ENCODE results near the gene PNLIPRP1. TPM values are rescaled to one million over a fixed set of nuclear protein-coding genes. Genes with fewer than 3 reads are reported as not detected.

The PNLIPRP1 gene
- total RNA-seq, 1 donor from 2014 or later = not detected

- Mint-ChIP-seq H3K9me3 (ENCODE audit: low read depth) (no peaks in the 10 kb centered on the region), H3K27me3 (peaks cover 52% of the 10 kb centered on the region), H3K4me1 (ENCODE audit: low read depth) (no peaks in the 10 kb centered on the region), H3K4me3 (ENCODE audit: low read depth) (no peak overlapping the region), H3K36me3 (ENCODE audit: insufficient read depth) (no peaks in the 10 kb centered on the region), H3K27ac (no peak overlapping the region)
- TF ChIP-seq CTCF (IDR thresholded peaks at IDR 0.05; ENCODE audit: unreplicated experiment) = no peak
- no peak for DNase-seq (ENCODE audit: low spot score, unreplicated experiment)
Observed at GRCh38 chr10:116598329-116598728, 7.6 kb downstream of the PNLIPRP1 start.

DNA sequence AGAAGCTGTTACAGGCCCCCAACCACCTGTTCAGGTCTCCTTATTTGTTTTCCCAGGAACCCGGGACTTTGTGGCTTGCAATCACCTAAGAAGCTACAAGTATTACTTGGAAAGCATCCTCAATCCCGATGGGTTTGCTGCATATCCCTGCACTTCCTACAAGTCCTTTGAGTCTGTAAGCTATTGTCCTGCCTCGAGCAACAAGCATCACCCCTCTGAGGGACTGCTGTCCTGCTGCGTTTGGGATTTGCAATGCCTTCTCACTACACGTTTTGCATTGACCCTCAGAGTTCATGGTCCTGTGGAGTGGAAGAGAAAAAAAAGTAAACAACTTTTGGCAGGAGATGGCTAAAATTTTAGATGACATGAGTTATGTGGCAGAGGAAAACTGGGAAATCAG is 9.2 kb downstream of the PNLIPRP1 start:
- H3K36me3 Mint-ChIP-seq (ENCODE audit: insufficient read depth) = no peaks in the 10 kb centered on the region
- no peaks in the 10 kb centered on the region for H3K9me3 Mint-ChIP-seq (ENCODE audit: low read depth)
- no peak overlapping the region for H3K27ac Mint-ChIP-seq
- no peak for TF ChIP-seq CTCF (IDR thresholded peaks at IDR 0.05; ENCODE audit: unreplicated experiment)
- H3K4me3 Mint-ChIP-seq (ENCODE audit: low read depth) = no peak overlapping the region
- DNase-seq (ENCODE audit: low spot score, unreplicated experiment) = no peak
- peaks cover 40% of the 10 kb centered on the region for H3K27me3 Mint-ChIP-seq
- no peaks in the 10 kb centered on the region for H3K4me1 Mint-ChIP-seq (ENCODE audit: low read depth)

GRCh38 chr10:116602648-116603400 is 12.1 kb downstream of the PNLIPRP1 start:
- no peak overlapping the region for H3K4me3 Mint-ChIP-seq (ENCODE audit: low read depth)
- H3K27ac Mint-ChIP-seq = no peak overlapping the region
- DNase-seq (ENCODE audit: low spot score, unreplicated experiment) = no peak
- H3K36me3 Mint-ChIP-seq (ENCODE audit: insufficient read depth) = no peaks in the 10 kb centered on the region
- H3K27me3 Mint-ChIP-seq = peaks cover 36% of the 10 kb centered on the region
- no peaks in the 10 kb centered on the region for H3K4me1 Mint-ChIP-seq (ENCODE audit: low read depth)
- H3K9me3 Mint-ChIP-seq (ENCODE audit: low read depth) = no peaks in the 10 kb centered on the region
- no peak for TF ChIP-seq CTCF (IDR thresholded peaks at IDR 0.05; ENCODE audit: unreplicated experiment)

- H3K27me3 Mint-ChIP-seq = peaks cover 28% of the 10 kb centered on the region
- H3K27ac Mint-ChIP-seq = no peak overlapping the region
- peaks cover 2% of the 10 kb centered on the region for H3K4me1 Mint-ChIP-seq (ENCODE audit: low read depth)
- no peak for TF ChIP-seq CTCF (IDR thresholded peaks at IDR 0.05; ENCODE audit: unreplicated experiment)
- no peaks in the 10 kb centered on the region for H3K36me3 Mint-ChIP-seq (ENCODE audit: insufficient read depth)
- no peaks in the 10 kb centered on the region for H3K9me3 Mint-ChIP-seq (ENCODE audit: low read depth)
- DNase-seq (ENCODE audit: low spot score, unreplicated experiment) = no peak
- H3K4me3 Mint-ChIP-seq (ENCODE audit: low read depth) = no peak overlapping the region
Observed at GRCh38 chr10:116606061-116606483, 15.3 kb downstream of the PNLIPRP1 start.

GRCh38 chr10:116607336-116607735 is 16.6 kb downstream of the PNLIPRP1 start:
- DNase-seq (ENCODE audit: low spot score, unreplicated experiment) = no peak
- TF ChIP-seq CTCF (IDR thresholded peaks at IDR 0.05; ENCODE audit: unreplicated experiment) = no peak
- Mint-ChIP-seq H3K4me1 (ENCODE audit: low read depth) (peaks cover 2% of the 10 kb centered on the region), H3K27me3 (peaks cover 24% of the 10 kb centered on the region), H3K27ac (no peak overlapping the region), H3K4me3 (ENCODE audit: low read depth) (no peak overlapping the region), H3K9me3 (ENCODE audit: low read depth) (no peaks in the 10 kb centered on the region), H3K36me3 (ENCODE audit: insufficient read depth) (no peaks in the 10 kb centered on the region)
